Body of pancreas (tissue), 4 donors: ENCODE data around the gene SEMA6D.

Source experiments
- POLR2A ChIP-seq, 3 donors: fragments of 450-650 bp; IDR thresholded peaks; one replicate each; pipeline ENCODE4 v1.6.1; 2016; ENCODE audit warnings: antibody characterized with exemption in 3 of 3, mild to moderate bottlenecking in 2 of 3
- TF ChIP-seq, protein P1 (sequence below), 7 experiments: fragments of 450-650 bp in 4 of 7; fragments of 200-600 bp in 3 of 7; sonication (generic) in 3 of 7; IDR thresholded peaks; one replicate each; pipeline ENCODE4 v1.5.1; 2016 to 2019; ENCODE audit warnings: antibody characterized with exemption in 7 of 7

DNA sequence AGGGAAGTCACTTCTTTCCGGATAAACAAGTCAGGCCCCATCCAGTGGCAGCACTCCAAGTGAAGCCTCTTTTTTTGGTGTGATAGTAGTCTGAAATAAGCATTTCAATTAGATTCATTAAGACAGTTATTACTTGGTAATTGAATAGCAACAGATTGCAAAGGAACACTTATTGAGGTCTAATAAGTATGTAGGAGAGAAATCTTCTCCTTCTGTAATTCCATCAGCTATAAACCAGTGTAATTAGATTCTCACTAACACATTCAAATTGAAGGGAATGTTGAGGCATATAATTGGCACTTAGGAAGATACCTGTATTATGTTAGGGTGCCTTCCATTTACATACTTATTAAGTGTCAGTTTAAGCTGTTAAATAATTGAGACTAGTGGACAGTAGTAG, 73.9 kb downstream of the SEMA6D start:
- TF ChIP-seq, protein P1, sequence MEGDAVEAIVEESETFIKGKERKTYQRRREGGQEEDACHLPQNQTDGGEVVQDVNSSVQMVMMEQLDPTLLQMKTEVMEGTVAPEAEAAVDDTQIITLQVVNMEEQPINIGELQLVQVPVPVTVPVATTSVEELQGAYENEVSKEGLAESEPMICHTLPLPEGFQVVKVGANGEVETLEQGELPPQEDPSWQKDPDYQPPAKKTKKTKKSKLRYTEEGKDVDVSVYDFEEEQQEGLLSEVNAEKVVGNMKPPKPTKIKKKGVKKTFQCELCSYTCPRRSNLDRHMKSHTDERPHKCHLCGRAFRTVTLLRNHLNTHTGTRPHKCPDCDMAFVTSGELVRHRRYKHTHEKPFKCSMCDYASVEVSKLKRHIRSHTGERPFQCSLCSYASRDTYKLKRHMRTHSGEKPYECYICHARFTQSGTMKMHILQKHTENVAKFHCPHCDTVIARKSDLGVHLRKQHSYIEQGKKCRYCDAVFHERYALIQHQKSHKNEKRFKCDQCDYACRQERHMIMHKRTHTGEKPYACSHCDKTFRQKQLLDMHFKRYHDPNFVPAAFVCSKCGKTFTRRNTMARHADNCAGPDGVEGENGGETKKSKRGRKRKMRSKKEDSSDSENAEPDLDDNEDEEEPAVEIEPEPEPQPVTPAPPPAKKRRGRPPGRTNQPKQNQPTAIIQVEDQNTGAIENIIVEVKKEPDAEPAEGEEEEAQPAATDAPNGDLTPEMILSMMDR (IDR thresholded peaks at IDR 0.05): no peak
- TF ChIP-seq POLR2A (IDR thresholded peaks at IDR 0.05): no peak
